Neural progenitor cell (in vitro differentiated cells): Measurements from ENCODE around the gene SERAC1. TPM values are rescaled to one million over a fixed set of nuclear protein-coding genes. Genes with fewer than 3 reads are reported as not detected.
"Not testable (repeated sequence)": the region's sequence is repeated elsewhere in the genome, so short reads cannot be mapped to it uniquely, and the experiment has no call there.

Source experiments
- DNase-seq: peaks from one replicate; pipeline ENCODE4 v3.0.0-alpha.2; 2016; ENCODE audit warnings: low spot score
- H2AFZ ChIP-seq: fragments of 200-600 bp; sonication (generic); replicated peaks from 2 replicates; pipeline ENCODE4 v1.6.1; 2016; ENCODE audit warnings: antibody characterized with exemption
- H3F3A ChIP-seq: fragments of 200-600 bp; sonication (generic); 2 replicates; pipeline ENCODE4 v1.6.1; 2016; ENCODE audit warnings: antibody characterized with exemption, low read depth
- H3K27ac ChIP-seq: fragments of 200-600 bp; sonication (generic); 2 replicates; pipeline ENCODE4 v1.5.1; 2016; ENCODE audit warnings: mild to moderate bottlenecking
- H3K27me3 ChIP-seq: fragments of 200-600 bp; sonication (generic); 2 replicates; pipeline ENCODE4 v1.6.1; 2016; ENCODE audit warnings: mild to moderate bottlenecking, moderate library complexity
- H3K36me3 ChIP-seq: fragments of 200-600 bp; sonication (generic); 2 replicates; pipeline ENCODE4 v1.5.1; 2016
- H3K4me1 ChIP-seq: fragments of 200-600 bp; sonication (generic); 2 replicates; pipeline ENCODE4 v1.6.1; 2016; ENCODE audit warnings: mixed run types
- H3K4me2 ChIP-seq: fragments of 200-600 bp; sonication (generic); 2 replicates; pipeline ENCODE4 v1.6.1; 2016
- H3K4me3 ChIP-seq: fragments of 200-600 bp; sonication (generic); 2 replicates; pipeline ENCODE4 v1.5.1; 2016
- H3K79me2 ChIP-seq: fragments of 200-600 bp; sonication (generic); 2 replicates; pipeline ENCODE4 v1.6.1; 2016; ENCODE audit warnings: low read depth
- H3K9ac ChIP-seq: fragments of 200-600 bp; sonication (generic); 2 replicates; pipeline ENCODE4 v1.6.1; 2016
- H3K9me3 ChIP-seq: fragments of 200-600 bp; sonication (generic); 2 replicates; pipeline ENCODE4 v1.5.1; 2016; ENCODE audit warnings: low read depth
- H4K20me1 ChIP-seq: fragments of 200-600 bp; sonication (generic); 2 replicates; pipeline ENCODE4 v1.6.1; 2016; ENCODE audit warnings: low read depth
- H3K27ac Mint-ChIP-seq: 3 replicates; pipeline ENCODE4 v1.8.0; 2021; ENCODE audit warnings: mixed read lengths
- H3K27me3 Mint-ChIP-seq: 2 replicates; pipeline ENCODE4 v1.8.0; 2022; ENCODE audit warnings: low read depth, mild to moderate bottlenecking, inconsistent platforms, moderate library complexity, mixed read lengths; ENCODE audit not compliant: insufficient read depth
- H3K36me3 Mint-ChIP-seq: 3 replicates; pipeline ENCODE4 v1.8.0; 2021; ENCODE audit warnings: mixed read lengths
- H3K4me1 Mint-ChIP-seq: 3 replicates; pipeline ENCODE4 v1.8.0; 2021; ENCODE audit warnings: mixed read lengths
- H3K4me3 Mint-ChIP-seq: 3 replicates; pipeline ENCODE4 v1.8.0; 2021; ENCODE audit warnings: mild to moderate bottlenecking, moderate library complexity, mixed read lengths
- H3K9me3 Mint-ChIP-seq: 3 replicates; pipeline ENCODE4 v1.8.0; 2020; ENCODE audit warnings: mixed read lengths
- CTCF ChIP-seq: fragments of 200-600 bp; sonication (generic); IDR thresholded peaks from 2 replicates; pipeline ENCODE4 v1.5.1; 2017; ENCODE audit warnings: antibody characterized with exemption, mild to moderate bottlenecking
- EZH2 ChIP-seq: fragments of 200-600 bp; sonication (generic); IDR thresholded peaks from 2 replicates; pipeline ENCODE4 v1.6.1; 2017; ENCODE audit warnings: antibody characterized with exemption, mild to moderate bottlenecking, moderate library complexity
- EZH2phosphoT487 ChIP-seq: fragments of 200-600 bp; sonication (generic); IDR thresholded peaks from 2 replicates; pipeline ENCODE4 v1.6.1; 2017; ENCODE audit warnings: antibody characterized with exemption
- total RNA-seq: library from RNA; depleted of rRNA; stranded (reverse); fragments of >200 nt; gene quantifications from 2 replicates; pipeline ENCODE4 v1.2.3, GENCODE V29; 2015; ENCODE audit warnings: low replicate concordance

The SERAC1 gene
- total RNA-seq, 1 donor from 2014 or later = 35.7 TPM

- H3K4me1 ChIP-seq = no peaks in the 10 kb centered on the region
- peaks cover 10% of the 10 kb centered on the region for H3K79me2 ChIP-seq
- no peak overlapping the region for H3K4me3 ChIP-seq
- H3K9me3 Mint-ChIP-seq = no peaks in the 10 kb centered on the region
- no peaks in the 10 kb centered on the region for H3K27me3 ChIP-seq
- H3F3A ChIP-seq = peaks cover 28% of the 10 kb centered on the region
- no peak overlapping the region for H3K9ac ChIP-seq
- H3K27me3 Mint-ChIP-seq = no peaks in the 10 kb centered on the region
- H3K4me1 Mint-ChIP-seq = no peaks in the 10 kb centered on the region
- no peaks in the 10 kb centered on the region for H4K20me1 ChIP-seq
- no peak overlapping the region for H3K27ac Mint-ChIP-seq
- H3K4me3 Mint-ChIP-seq = no peak overlapping the region
- H3K36me3 Mint-ChIP-seq = peaks cover 19% of the 10 kb centered on the region
- TF ChIP-seq EZH2 (no peak), EZH2phosphoT487 (no peak), CTCF (no peak)
- no peak for DNase-seq
- no peak overlapping the region for H3K27ac ChIP-seq
- no peaks in the 10 kb centered on the region for H3K9me3 ChIP-seq
- no peak overlapping the region for H3K4me2 ChIP-seq
- no peak overlapping the region for H2AFZ ChIP-seq
- H3K36me3 ChIP-seq = no peaks in the 10 kb centered on the region
Measured at GRCh38 chr6:158172001-158172400, 3.9 kb upstream of the SERAC1 start.

- Mint-ChIP-seq H3K4me3 (no peak overlapping the region), H3K36me3 (peaks cover 14% of the 10 kb centered on the region), H3K27ac (no peak overlapping the region), H3K9me3 (no peaks in the 10 kb centered on the region), H3K4me1 (peaks cover 3% of the 10 kb centered on the region), H3K27me3 (no peaks in the 10 kb centered on the region)
- no peak overlapping the region for H3K9ac ChIP-seq
- no peak overlapping the region for H2AFZ ChIP-seq
- peaks cover under 1% of the 10 kb centered on the region for H4K20me1 ChIP-seq
- peaks cover 22% of the 10 kb centered on the region for H3K79me2 ChIP-seq
- H3K27me3 ChIP-seq = peaks cover 4% of the 10 kb centered on the region
- peaks cover 11% of the 10 kb centered on the region for H3K4me1 ChIP-seq
- TF ChIP-seq EZH2 = no peak
- H3K9me3 ChIP-seq = no peaks in the 10 kb centered on the region
- peaks cover 28% of the 10 kb centered on the region for H3F3A ChIP-seq
- no peak for DNase-seq
- no peak overlapping the region for H3K27ac ChIP-seq
- H3K4me2 ChIP-seq = no peak overlapping the region
- no peaks in the 10 kb centered on the region for H3K36me3 ChIP-seq
- no peak overlapping the region for H3K4me3 ChIP-seq
Measured at GRCh38 chr6:158170656-158171081, 2.6 kb upstream of the SERAC1 start.

- not testable (repeated sequence) for H3K36me3 ChIP-seq, DNase-seq, H3K27ac ChIP-seq, H3K9ac ChIP-seq, H3K9me3 Mint-ChIP-seq, H3K4me3 Mint-ChIP-seq, H4K20me1 ChIP-seq, H2AFZ ChIP-seq, H3K27ac Mint-ChIP-seq, H3K27me3 Mint-ChIP-seq, H3K27me3 ChIP-seq, H3K4me1 Mint-ChIP-seq, H3K9me3 ChIP-seq, H3K4me2 ChIP-seq, H3K4me3 ChIP-seq
- Histone ChIP-seq H3K79me2 (peaks cover 30% of the 10 kb centered on the region), H3K4me1 (peaks cover 11% of the 10 kb centered on the region), H3F3A (peaks cover 28% of the 10 kb centered on the region)
- H3K36me3 Mint-ChIP-seq = peaks cover 14% of the 10 kb centered on the region
Measured at GRCh38 chr6:158169634-158170033, 1.6 kb upstream of the SERAC1 start.

- Histone ChIP-seq H3K4me2 (no peak overlapping the region), H4K20me1 (peaks cover 4% of the 10 kb centered on the region), H3K79me2 (peaks cover 49% of the 10 kb centered on the region), H3K4me1 (peaks cover 19% of the 10 kb centered on the region), H3K27ac (no peak overlapping the region), H3K9ac (no peak overlapping the region), H3K27me3 (peaks cover 4% of the 10 kb centered on the region), H2AFZ (no peak overlapping the region), H3K36me3 (no peaks in the 10 kb centered on the region), H3K9me3 (no peaks in the 10 kb centered on the region), H3F3A (peaks cover 34% of the 10 kb centered on the region), H3K4me3 (no peak overlapping the region)
- H3K36me3 Mint-ChIP-seq = peaks cover 6% of the 10 kb centered on the region
- H3K27ac Mint-ChIP-seq = no peak overlapping the region
- H3K4me3 Mint-ChIP-seq = no peak overlapping the region
- no peaks in the 10 kb centered on the region for H3K27me3 Mint-ChIP-seq
- no peak for DNase-seq
- TF ChIP-seq CTCF (no peak), EZH2 (no peak), EZH2phosphoT487 (no peak)
- no peaks in the 10 kb centered on the region for H3K9me3 Mint-ChIP-seq
- H3K4me1 Mint-ChIP-seq = peaks cover 3% of the 10 kb centered on the region
Measured at GRCh38 chr6:158165919-158166416, 2.1 kb downstream of the SERAC1 start.
